ENCODE data around the gene EPB41L4A.

- TF ChIP-seq, protein P1, sequence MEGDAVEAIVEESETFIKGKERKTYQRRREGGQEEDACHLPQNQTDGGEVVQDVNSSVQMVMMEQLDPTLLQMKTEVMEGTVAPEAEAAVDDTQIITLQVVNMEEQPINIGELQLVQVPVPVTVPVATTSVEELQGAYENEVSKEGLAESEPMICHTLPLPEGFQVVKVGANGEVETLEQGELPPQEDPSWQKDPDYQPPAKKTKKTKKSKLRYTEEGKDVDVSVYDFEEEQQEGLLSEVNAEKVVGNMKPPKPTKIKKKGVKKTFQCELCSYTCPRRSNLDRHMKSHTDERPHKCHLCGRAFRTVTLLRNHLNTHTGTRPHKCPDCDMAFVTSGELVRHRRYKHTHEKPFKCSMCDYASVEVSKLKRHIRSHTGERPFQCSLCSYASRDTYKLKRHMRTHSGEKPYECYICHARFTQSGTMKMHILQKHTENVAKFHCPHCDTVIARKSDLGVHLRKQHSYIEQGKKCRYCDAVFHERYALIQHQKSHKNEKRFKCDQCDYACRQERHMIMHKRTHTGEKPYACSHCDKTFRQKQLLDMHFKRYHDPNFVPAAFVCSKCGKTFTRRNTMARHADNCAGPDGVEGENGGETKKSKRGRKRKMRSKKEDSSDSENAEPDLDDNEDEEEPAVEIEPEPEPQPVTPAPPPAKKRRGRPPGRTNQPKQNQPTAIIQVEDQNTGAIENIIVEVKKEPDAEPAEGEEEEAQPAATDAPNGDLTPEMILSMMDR (IDR thresholded peaks at IDR 0.05) = no peak
- TF ChIP-seq POLR2AphosphoS5 (IDR thresholded peaks at IDR 0.05) = no peak
These were observed 299.6 kb downstream of the EPB41L4A start for GRCh38 chr5:112119508-112119907.
